GM21529 (cell line): ENCODE data around the gene ZNF579.

Source experiments
- ATAC-seq: cut with Tn5 transposase; IDR thresholded peaks from one replicate; pipeline ENCODE4 v1.9.1; 2021; ENCODE audit not compliant: unreplicated experiment

ZNF579 gene, protein sequence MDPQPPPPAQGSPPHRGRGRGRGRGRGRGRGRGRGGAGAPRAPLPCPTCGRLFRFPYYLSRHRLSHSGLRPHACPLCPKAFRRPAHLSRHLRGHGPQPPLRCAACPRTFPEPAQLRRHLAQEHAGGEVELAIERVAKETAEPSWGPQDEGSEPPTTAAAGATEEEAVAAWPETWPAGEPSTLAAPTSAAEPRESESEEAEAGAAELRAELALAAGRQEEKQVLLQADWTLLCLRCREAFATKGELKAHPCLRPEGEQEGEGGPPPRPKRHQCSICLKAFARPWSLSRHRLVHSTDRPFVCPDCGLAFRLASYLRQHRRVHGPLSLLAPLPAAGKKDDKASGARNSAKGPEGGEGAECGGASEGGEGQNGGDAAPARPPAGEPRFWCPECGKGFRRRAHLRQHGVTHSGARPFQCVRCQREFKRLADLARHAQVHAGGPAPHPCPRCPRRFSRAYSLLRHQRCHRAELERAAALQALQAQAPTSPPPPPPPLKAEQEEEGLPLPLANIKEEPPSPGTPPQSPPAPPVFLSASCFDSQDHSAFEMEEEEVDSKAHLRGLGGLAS

DNA sequence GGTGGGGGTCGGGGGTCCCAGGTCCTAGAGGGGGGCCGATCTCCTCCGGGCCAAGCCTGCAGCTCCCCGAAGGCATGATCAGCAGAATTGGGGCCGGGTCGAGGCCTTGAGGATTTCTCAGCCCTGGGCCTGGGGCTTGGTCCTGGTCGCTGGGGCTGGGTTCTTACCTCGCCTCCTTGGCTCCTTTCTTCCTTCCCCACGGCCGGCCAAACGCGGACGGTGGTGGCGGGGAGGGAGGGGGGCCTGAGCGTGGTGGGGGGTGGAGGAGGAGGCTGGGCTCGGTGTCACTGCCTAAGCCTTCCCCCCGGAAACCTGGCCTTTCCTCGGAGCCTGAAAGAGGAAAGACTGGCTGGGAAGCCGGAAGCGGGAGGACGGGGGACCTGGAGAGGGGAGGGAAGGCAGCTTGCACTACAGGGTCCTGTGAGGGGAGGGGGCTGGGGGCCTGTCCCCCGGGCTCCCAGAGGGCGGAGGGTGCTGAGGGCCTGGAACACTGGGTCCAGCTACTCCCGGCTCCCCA lies at the start of gene ZNF579:
TSS of gene ZNF579 (minus strand) at position 221 of the 517 bp plus-strand sequence. CDS start 1,209 bp downstream, outside the sequence.
- ATAC-seq: peak; percentile 43

DNA sequence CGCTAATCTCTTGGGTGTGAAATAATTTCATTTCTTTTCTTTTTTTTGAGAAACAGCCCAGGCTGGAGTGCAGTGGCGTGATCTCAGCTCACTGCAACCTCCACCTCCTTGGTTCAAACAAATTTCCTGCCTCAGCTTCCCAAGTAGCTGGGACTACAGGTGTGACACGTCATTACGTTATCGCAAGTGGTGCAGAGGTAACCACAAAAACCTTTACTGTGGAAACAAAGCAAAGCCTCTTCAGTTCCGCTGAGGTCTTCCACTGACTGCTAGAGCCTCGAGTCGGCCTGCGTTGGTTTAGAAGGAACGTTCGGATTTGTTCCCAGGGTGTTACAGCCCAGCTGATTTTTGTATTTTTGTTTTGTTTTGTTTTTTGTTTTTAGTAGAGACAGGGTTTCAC lies 45.7 kb upstream of the ZNF579 start:
- ATAC-seq: no peak

DNA sequence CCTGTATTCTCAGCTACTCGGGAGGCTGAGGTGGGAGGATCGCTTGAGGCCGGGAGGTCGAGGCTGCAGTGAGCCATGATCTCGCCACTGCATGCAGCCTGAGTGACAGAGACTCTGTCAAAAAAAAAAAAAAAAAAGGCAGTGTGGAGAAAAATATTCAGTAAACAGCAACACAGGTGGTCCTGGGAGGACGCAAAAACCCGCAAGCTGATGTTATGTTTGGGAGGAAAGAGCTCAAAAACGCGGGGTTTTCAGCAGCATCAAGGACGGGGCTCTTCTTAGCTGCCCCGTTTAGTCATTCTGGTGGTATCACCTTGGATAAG lies 44.3 kb upstream of the ZNF579 start:
- no peak for ATAC-seq

DNA sequence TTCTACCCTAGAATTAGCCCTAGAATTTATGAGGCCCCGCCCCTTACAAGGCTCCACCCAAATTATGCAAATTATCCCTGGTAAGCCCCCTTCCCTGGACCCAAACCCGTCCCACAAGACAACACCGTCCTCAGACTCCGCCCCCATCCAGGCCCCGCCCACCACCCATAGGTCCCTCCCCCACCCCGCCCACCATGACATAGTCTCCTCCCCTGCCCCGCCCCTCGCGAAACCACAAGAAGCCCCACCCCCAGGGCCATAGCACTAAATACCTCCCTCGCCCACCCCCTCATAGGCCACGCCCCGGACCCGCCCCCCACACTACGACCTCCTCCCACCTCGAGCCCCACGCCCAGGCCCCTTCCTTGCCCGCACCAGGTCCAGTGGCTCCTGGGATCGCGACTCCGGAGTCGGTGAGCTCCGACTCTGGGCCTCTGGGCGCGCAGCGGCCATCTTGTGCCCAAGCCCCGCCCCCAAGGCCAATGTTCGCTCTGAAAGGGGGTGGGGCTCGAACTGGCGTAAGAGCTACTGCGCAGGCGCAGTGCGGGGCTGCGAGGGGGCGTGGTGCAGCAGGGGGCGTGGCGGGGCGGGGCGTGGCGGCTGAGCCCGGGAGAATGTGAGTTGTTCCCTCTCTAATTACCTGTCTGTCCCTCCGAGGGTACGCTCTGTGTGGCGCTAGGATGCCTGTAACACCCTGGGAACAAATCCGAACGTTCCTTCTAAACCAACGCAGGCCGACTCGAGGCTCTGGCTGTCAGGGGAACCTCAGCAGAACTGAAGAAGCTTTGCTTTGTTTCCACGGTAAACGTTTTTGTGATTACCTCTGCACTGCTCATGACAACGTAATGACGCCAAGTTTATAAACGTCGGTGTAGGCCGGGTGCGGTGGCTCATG lies 43.7 kb upstream of the ZNF579 start, which contains the start of gene ZNF784:
TSS of gene ZNF784 (minus strand) at position 458 of the 895 bp plus-strand sequence. CDS start at position 453, 5 bp downstream.
- peak; percentile 52 for ATAC-seq

DNA sequence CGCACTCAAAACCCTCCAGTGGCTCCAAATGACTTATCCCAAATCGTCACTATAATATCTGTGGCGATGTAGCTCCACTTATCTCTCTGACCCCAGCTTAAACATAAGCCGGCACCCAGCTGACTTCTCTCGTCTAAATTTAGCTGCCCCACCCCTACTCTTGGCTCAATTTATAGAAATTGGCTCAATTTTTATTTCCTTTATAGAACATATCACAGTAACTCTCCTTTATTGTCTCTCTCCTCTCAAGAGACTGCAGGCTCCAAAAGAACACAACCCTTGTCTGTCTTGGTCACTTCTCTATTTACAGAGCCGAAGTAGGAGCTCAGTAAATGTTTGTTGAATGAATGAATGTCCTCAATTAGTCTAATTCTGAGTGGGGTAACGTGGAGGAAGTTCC lies 42.9 kb upstream of the ZNF579 start:
- ATAC-seq: no peak

DNA sequence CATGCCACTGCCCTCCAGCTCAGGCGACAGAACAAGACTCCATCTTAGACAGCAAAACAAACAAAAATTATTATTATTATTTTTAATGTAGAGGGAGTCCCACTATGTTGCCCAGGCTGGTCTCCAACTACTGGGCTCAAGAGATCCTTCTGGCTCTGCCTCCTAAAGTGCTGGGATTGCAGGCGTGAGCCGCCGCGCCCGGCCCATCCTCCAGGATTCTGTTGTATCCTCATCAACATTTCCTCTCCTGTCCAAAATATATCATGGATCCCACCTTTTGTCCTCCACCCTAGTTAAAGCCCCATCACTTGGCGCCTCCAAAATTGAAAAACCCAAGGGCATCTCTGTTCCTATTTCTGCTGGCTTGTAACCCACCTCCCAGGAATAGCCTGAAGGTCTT lies 42.5 kb upstream of the ZNF579 start:
- no peak for ATAC-seq

DNA sequence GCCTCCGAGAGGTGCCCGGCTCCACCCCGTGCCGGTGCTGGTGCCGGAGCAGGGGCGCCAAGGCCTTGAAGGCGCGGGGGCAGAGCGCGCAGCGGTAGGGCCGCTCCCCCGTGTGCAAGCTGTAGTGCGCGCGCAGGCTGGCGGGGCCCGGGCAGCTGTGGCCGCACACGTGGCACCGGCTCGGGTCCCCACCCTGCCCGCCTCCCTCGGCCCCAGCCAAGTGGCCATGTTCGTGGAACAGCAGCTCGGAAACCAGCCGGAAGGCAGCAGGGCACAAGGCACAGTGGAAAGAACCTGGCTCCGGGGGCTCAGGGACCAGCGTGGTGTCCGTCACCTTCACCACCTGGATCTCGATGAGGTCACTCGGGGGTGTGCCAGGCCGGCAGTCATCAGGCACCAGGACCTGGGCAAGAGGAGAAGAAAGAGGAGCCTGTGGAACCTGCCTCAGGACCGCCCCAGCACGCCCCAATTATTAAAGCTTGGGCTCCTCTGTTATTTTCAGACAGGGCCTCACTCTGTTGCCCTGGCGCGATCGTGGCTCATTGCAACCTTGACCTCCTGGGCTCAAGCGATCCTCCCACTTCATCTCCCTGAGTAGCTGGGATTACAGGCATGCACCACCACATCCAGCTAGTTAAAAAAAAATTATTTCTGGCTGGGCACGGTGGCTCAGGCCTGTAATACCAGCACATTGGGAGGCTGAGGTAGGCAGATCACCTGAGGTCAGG lies 41.8 kb upstream of the ZNF579 start:
- ATAC-seq: no peak

DNA sequence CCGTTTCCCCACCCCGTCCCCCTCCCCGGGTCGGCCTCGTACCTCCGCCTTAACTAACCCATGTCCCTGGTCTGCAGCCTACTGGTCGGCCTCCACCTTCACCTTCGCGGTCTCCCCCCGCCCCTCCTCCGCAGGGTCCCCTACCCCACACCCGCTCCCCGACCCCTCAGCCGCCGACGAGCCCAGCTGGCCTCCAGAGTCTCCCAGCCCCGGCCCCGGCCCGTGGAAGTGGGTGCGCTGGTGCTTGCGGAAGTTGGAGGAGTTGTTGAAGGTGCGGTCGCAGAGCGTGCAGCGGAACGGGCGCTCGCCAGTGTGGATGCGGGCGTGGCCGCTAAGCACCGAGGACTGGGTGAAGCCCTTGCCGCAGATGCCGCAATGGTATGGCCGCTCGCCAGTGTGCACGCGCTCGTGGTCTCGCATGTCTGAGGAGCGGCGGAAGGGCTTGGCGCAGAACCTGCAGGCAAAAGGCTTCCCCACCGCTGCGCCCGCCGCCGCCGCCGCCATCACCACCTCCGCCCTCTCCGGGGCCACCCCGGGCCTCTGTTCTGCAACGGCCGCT lies 41.1 kb upstream of the ZNF579 start:
- ATAC-seq: no peak

DNA sequence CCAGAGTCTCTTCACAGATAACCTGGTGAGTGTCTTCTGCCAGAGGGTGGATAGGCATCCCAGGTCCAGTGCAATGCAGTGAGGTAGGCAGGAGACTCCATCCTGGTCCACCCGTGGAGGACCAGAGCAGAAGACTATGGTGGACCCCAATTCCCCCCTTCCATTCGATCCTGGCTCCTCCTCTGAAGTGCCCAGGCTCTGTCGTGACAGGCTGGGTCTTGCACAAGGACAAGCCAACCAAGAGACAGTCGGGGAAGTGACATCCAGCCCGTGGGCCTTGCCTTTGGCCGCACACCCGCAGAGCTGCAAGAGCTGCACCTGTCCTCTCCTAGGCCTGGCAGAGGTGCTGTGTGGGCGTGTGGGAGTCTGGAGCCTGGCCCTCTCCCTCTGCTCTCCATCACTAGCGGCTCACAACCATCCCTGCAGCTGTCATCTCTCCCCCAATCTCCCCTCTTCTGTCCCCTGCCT lies 40.6 kb upstream of the ZNF579 start:
- ATAC-seq: no peak

DNA sequence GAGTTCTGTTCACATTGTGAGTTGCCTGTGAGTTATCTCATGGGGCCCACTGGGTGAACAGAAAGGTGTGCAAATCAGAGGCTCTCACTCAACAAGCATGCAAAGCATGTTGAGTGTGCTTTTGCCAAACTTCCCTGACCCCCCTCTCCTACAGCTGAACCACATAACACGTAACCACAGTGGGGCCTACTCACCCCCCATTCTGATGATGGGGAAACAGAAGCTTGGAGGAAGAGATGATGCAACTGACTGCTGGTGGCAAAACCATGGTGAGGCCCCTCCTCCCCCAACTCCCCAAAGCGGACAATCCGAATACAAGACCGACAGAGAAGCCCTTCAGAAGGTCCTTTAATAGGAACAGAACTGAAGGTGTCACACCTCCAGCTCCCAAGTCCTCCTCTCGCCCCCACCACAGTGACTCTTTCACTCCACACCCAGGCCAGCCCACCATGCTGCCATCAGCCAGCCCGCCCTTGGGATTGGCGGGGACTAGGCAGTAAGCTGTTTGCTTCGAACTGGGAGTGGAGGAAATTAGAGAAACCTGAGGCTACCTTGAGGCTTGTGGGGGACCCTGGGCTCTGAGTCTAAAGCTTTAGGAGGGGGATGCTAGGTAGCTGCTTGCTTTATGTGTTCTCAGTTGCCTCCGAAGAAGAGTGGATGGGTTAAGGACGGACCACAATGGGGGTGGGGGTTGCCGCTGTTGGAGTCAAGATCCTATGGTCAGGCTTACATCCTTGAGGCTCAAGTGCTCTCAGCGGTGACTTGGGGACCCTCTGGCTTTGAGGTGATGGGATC lies 40.0 kb upstream of the ZNF579 start:
- no peak for ATAC-seq

DNA sequence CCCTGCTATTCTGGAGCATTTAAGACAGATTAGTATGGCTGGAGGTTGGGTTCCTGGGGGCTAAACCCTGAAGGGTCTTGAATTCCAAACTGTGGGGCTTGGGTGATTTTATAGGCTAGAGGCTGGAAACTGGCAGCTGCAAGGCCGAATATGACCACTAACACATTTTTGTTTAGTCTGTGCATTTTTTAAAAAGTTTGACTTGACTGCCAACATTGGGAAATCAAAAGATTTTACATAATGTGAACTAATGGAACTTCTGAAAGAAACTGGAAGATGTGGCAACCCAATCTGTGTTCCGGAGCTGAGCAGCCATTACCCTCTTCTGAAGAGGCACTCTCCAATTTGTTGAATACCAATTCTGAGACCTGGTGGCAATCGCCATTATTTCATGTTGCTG lies 38.6 kb upstream of the ZNF579 start:
- no peak for ATAC-seq

DNA sequence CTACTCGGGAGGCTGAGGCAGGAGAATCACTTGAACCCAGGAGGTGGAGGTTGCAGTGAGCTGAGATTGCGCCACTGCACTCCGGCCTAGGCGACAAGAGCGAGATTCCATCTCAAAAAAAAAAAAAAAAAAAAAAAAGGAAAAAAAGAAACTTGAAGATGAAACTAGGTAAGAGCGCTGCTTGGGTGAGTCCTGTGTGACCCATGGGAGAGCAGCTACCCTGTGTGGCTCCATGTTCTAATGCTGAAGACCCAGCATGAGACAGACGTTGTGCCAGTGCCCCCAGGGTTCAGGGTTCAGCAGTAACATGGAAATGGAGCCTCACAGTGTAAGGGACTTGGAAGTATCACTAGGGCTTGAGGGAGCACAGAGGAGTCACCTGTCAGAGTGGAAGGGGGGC lies 37.8 kb upstream of the ZNF579 start:
- ATAC-seq: no peak

DNA sequence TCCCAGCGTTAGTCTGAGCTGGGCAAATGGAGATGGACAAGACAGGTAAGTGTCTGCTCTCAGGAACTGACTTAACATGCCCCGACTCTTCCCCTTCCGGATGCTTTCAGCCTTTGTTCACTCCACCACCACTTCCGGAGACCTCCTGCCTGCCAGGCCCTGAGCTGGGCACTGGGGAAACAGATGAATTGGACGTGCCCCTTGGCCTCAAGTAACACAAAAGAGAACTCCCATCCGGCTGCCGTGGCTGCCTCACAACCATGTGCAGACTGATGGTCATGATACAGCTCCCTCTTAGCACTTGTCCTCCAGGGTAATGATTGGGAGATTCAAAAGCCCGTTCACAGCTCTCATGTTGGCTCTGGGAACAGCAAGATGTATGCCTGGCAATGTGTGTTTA lies 36.8 kb upstream of the ZNF579 start:
- no peak for ATAC-seq

DNA sequence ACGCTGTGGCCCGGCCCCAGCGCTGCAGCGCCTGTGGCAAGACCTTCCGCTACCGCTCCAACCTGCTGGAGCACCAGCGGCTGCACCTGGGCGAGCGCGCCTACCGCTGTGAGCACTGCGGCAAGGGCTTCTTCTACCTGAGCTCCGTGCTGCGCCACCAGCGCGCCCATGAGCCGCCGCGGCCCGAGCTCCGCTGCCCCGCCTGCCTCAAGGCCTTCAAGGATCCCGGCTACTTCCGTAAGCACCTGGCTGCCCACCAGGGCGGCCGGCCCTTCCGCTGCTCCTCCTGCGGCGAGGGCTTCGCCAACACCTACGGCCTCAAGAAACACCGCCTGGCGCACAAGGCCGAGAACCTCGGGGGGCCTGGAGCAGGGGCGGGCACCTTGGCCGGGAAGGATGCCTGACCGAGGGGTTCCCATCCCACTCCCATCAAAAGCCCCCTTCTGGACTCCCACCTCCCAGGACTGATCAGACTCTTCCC lies 35.8 kb upstream of the ZNF579 start:
- ATAC-seq: no peak

DNA sequence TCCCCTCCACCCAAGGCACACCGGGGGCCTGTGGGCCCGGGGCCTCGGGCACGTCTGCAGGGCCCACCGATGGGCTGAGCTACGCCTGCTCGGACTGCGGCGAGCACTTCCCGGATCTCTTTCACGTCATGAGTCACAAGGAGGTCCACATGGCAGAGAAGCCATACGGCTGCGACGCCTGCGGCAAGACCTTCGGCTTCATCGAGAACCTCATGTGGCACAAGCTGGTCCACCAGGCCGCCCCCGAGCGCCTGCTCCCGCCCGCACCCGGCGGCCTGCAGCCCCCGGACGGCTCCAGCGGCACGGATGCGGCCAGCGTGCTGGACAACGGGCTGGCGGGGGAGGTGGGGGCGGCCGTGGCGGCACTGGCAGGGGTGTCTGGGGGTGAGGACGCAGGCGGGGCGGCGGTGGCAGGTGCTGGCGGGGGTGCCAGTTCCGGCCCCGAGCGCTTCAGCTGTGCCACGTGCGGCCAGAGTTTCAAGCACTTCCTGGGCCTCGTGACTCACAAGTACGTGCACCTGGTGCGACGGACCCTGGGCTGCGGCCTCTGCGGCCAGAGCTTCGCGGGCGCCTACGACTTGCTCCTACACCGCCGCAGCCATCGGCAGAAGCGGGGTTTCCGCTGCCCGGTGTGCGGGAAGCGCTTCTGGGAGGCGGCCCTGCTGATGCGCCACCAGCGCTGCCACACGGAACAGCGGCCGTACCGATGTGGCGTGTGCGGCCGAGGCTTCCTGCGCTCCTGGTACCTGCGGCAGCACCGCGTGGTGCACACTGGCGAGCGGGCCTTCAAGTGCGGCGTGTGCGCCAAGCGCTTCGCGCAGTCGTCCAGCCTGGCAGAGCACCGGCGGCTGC lies 35.1 kb upstream of the ZNF579 start:
- no peak for ATAC-seq

DNA sequence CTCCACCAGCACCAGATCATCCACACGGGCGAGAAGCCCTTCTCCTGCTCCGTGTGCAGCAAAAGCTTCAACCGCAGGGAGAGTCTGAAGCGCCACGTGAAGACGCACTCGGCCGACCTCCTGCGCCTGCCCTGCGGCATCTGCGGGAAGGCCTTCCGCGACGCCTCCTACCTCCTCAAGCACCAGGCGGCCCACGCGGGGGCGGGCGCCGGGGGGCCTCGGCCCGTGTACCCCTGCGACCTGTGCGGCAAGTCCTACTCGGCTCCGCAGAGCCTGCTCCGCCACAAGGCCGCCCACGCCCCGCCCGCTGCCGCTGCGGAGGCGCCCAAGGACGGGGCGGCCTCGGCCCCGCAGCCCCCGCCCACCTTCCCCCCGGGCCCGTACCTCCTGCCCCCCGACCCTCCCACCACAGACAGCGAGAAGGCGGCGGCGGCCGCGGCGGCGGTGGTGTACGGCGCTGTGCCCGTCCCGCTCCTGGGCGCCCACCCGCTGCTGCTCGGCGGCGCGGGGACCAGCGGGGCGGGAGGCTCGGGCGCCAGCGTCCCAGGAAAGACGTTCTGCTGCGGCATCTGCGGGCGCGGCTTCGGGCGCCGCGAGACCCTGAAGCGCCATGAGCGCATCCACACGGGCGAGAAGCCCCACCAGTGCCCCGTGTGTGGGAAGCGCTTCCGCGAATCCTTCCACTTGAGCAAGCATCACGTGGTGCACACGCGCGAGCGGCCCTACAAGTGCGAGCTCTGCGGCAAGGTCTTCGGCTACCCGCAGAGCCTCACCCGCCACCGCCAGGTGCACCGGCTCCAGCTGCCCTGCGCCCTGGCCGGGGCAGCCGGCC lies 34.3 kb upstream of the ZNF579 start:
- no peak for ATAC-seq

DNA sequence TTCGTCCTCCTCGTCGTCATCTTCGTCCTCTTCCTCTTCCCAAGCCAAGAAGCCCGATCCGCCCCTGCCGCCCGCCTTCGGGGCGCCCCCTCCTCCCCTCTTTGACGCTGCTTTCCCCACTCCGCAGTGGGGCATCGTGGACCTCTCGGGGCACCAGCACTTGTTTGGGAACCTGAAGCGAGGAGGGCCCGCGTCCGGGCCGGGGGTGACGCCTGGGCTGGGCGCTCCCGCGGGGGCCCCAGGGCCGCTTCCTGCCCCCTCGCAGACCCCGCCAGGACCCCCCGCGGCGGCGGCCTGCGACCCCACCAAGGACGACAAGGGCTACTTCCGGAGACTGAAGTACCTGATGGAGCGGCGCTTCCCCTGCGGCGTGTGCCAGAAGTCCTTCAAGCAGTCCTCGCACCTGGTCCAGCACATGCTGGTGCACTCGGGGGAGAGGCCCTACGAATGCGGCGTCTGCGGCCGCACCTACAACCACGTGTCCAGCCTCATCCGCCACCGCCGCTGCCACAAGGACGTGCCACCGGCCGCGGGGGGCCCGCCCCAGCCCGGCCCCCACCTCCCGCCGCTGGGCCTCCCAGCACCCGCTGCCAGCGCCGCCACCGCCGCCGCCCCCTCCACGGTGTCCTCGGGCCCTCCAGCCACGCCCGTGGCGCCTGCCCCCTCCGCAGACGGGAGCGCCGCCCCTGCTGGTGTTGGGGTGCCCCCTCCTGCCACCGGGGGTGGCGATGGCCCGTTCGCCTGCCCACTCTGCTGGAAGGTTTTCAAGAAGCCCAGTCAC lies 33.5 kb upstream of the ZNF579 start:
- no peak for ATAC-seq
